Erythroblast (primary cell): ENCODE measurements around the gene CDYL.

Source experiments
- GATA1 ChIP-seq: IDR thresholded peaks from 2 replicates; pipeline ENCODE4 v1.6.1; 2011; ENCODE audit warnings: low read depth, mild to moderate bottlenecking, control low read depth, low read length, moderate library complexity
- POLR2A ChIP-seq: IDR thresholded peaks from 2 replicates; pipeline ENCODE4 v1.6.1; 2011; ENCODE audit warnings: mild to moderate bottlenecking, low read length

DNA sequence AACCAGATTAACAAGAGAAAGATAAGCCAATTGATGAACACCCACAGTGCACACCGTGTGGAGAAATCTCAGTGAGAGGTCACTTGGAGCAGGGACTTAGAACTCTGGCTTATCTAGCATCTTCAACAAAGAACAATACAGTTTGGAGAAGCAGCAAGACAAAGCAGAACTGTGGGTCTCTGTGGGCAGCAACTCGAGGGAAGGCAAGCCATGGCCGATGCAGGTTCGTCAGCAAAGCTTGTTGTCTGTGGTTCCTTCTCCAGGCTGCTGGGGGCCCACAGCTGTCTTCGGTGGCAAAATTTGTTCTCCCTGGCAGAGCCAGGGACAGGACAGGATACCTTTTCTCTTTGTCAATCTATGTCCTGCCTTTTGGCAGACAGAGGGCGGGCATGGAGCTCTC is 205.6 kb downstream of the CDYL start:
- TF ChIP-seq POLR2A, result no peak
- no peak for TF ChIP-seq GATA1
